Measurements from ENCODE around the gene MPV17.
"Not testable (repeated sequence)": the region's sequence is repeated elsewhere in the genome, so short reads cannot be mapped to it uniquely, and the experiment has no call there.

Gene MPV17

GRCh38 chr2:27320958-27321543 is 1.8 kb downstream of the MPV17 start:
- Histone ChIP-seq H3K4me3 (no peak overlapping the region), H3K27me3 (no peaks in the 10 kb centered on the region), H3K9me3 (no peaks in the 10 kb centered on the region), H3K4me1 (peaks cover 0 to 25% (median 16%) of the 10 kb centered on the region in 4 donors), H3K36me3 (peaks cover 0 to 15% (median 5%) of the 10 kb centered on the region in 3 donors), H3K27ac (no peak overlapping the region)
- intact Hi-C loops (cut with DNase I; ENCODE audit: low total_unique reads) = no loop called here
- DNase-seq = peak in 1 of 2 donors; percentile 46
- TF ChIP-seq CTCF (IDR thresholded peaks at IDR 0.05) = no peak

- H3K4me3 ChIP-seq; DNase-seq; H3K9me3 ChIP-seq; intact Hi-C loops (cut with DNase I; ENCODE audit: low total_unique reads); H3K27me3 ChIP-seq; H3K27ac ChIP-seq: not testable (repeated sequence)
- peaks cover 0 to 25% (median 16%) of the 10 kb centered on the region in 4 donors for H3K4me1 ChIP-seq
- peaks cover 0 to 25% (median 7%) of the 10 kb centered on the region in 3 donors for H3K36me3 ChIP-seq
Measured at GRCh38 chr2:27319839-27320238, 3.1 kb downstream of the MPV17 start.

GRCh38 chr2:27316655-27317412 is 6.1 kb downstream of the MPV17 start:
- intact Hi-C loops (cut with DNase I; ENCODE audit: low total_unique reads) = no loop called here
- H3K9me3 ChIP-seq = no peaks in the 10 kb centered on the region
- peaks cover 0 to 11% (median 5%) of the 10 kb centered on the region in 4 donors for H3K4me1 ChIP-seq
- H3K27me3 ChIP-seq = no peaks in the 10 kb centered on the region
- DNase-seq = no peak
- H3K27ac ChIP-seq = no peak overlapping the region
- no peak for TF ChIP-seq CTCF (IDR thresholded peaks at IDR 0.05)
- no peak overlapping the region for H3K4me3 ChIP-seq
- H3K36me3 ChIP-seq = peaks cover 1 to 38% (median 14%) of the 10 kb centered on the region in 3 donors

GRCh38 chr2:27315122-27315521 is 7.8 kb downstream of the MPV17 start:
- no peak for DNase-seq
- TF ChIP-seq CTCF (IDR thresholded peaks at IDR 0.05) = no peak
- Histone ChIP-seq H3K9me3 (no peaks in the 10 kb centered on the region), H3K36me3 (peaks cover 10 to 55% (median 28%) of the 10 kb centered on the region in 3 donors), H3K27me3 (no peaks in the 10 kb centered on the region), H3K4me3 (no peak overlapping the region), H3K27ac (no peak overlapping the region), H3K4me1 (no peaks in the 10 kb centered on the region)
- intact Hi-C loops (cut with DNase I; ENCODE audit: low total_unique reads) = no loop called here

GRCh38 chr2:27314709-27315108 is 8.2 kb downstream of the MPV17 start:
- Histone ChIP-seq H3K27ac (no peak overlapping the region), H3K36me3 (peaks cover 14 to 59% (median 32%) of the 10 kb centered on the region in 3 donors), H3K27me3 (peaks cover 0 to 2% of the 10 kb centered on the region in 2 donors), H3K9me3 (no peaks in the 10 kb centered on the region), H3K4me3 (no peak overlapping the region), H3K4me1 (no peaks in the 10 kb centered on the region)
- TF ChIP-seq CTCF (IDR thresholded peaks at IDR 0.05) = no peak
- intact Hi-C loops (cut with DNase I; ENCODE audit: low total_unique reads) = no loop called here
- no peak for DNase-seq

Measured in tibial artery (tissue), 4 donors.